GM19397 (cell line): ENCODE measurements around the gene TMEM156.
A peak's percentile ranks its signal among the peaks of the same experiment; 100 is the strongest.
"Not testable (repeated sequence)": the region's sequence is repeated elsewhere in the genome, so short reads cannot be mapped to it uniquely, and the experiment has no call there.

ENCODE experiments used
- ATAC-seq: cut with Tn5 transposase; IDR thresholded peaks from one replicate; pipeline ENCODE4 v1.9.1; 2021; ENCODE audit warnings: mild to moderate bottlenecking, moderate library complexity; ENCODE audit not compliant: unreplicated experiment

Gene TMEM156

GRCh38 chr4:38964942-38965775 lies 67.0 kb downstream of the TMEM156 start:
- ATAC-seq = no peak

- not testable (repeated sequence) for ATAC-seq
Measured at GRCh38 chr4:38959248-38959647, 73.0 kb downstream of the TMEM156 start.

GRCh38 chr4:38958453-38959190 lies 73.6 kb downstream of the TMEM156 start:
- no peak for ATAC-seq

- ATAC-seq = no peak
Measured at GRCh38 chr4:38957893-38958292, 74.3 kb downstream of the TMEM156 start.

- no peak for ATAC-seq
Measured at GRCh38 chr4:38957261-38957815, 74.9 kb downstream of the TMEM156 start.

GRCh38 chr4:38955957-38956356 lies 76.3 kb downstream of the TMEM156 start:
- no peak for ATAC-seq

- no peak for ATAC-seq
Measured at GRCh38 chr4:38954727-38955126, 77.5 kb downstream of the TMEM156 start.

GRCh38 chr4:38952017-38952416 lies 80.2 kb downstream of the TMEM156 start:
- no peak for ATAC-seq

GRCh38 chr4:38951598-38951997 lies 80.6 kb downstream of the TMEM156 start:
- no peak for ATAC-seq

- ATAC-seq = no peak
Measured at GRCh38 chr4:38950734-38951133, 81.5 kb downstream of the TMEM156 start.

- no peak for ATAC-seq
Measured at GRCh38 chr4:38950159-38950558, 82.0 kb downstream of the TMEM156 start.

- ATAC-seq = no peak
Measured at GRCh38 chr4:38949411-38950051, 82.7 kb downstream of the TMEM156 start.

GRCh38 chr4:38948551-38948950 lies 83.7 kb downstream of the TMEM156 start:
- ATAC-seq = no peak

- no peak for ATAC-seq
Measured at GRCh38 chr4:38946919-38947318, 85.3 kb downstream of the TMEM156 start.

- no peak for ATAC-seq
Measured at GRCh38 chr4:38944440-38944839, 87.8 kb downstream of the TMEM156 start.

GRCh38 chr4:38943343-38943742 lies 88.9 kb downstream of the TMEM156 start:
- no peak for ATAC-seq

GRCh38 chr4:38941906-38942305 lies 90.3 kb downstream of the TMEM156 start:
- not testable (repeated sequence) for ATAC-seq

GRCh38 chr4:38940476-38940875 lies 91.7 kb downstream of the TMEM156 start:
- ATAC-seq = no peak

GRCh38 chr4:38939165-38939564 lies 93.0 kb downstream of the TMEM156 start:
- ATAC-seq = peak; percentile 90

- no peak for ATAC-seq
Measured at GRCh38 chr4:38935391-38936073, 96.7 kb downstream of the TMEM156 start.

GRCh38 chr4:38931125-38931524 lies 101.1 kb downstream of the TMEM156 start:
- ATAC-seq = no peak
